Stimulated activated CD8-positive, alpha-beta memory T cell treated with anti-CD3 and anti-CD28 coated beads, Interleukin-4, amount 100 ng/mL, for 4 hours (primary cell): ENCODE results near the gene BLVRA.

ENCODE experiments used
- DNase-seq, 2 donors: peaks; one replicate each; pipeline ENCODE4 v3.0.0-alpha.2; 2020; ENCODE audit warnings: low read depth in 2 of 2, low spot score in 1 of 2

BLVRA gene

DNA sequence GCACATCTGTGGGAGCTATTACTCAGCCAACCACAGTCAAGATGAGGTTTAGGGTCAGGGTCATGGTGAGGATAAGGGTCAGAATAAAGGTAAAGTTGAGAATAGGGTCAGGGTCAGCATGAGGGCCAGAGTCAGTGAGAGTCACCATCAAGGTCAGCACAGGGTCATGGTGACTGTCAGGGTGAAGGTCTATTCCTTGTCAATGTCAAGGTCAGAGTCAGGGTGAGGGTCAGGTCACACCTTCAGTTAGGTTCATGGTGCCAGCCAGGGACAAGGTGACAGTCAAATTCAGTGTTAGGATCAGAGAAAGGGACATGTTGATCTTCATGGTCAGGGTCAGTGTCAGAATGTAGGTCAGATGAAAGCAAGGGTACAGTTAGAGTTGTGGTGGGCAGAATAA is 96.7 kb downstream of the BLVRA start:
- no peak for DNase-seq

DNA sequence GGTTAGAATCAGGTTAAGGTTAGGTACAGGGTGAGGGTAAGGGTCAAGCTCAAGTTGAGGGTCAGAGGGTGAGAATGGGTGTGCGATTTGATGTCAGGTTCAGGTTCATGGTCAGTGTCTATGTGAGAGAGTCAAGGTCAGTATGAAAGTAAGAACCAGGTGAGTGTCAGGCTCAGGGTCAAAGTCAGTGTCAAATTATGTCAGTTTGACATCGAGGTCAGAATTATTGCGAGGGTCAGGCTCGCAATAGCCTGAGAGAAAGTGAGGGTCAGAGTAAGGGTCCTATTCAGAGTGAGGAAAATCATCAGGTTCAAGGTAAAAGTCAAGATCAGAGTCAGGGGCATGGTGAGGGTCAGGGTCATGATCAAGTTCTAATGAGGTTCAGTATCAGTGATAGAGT is 97.8 kb downstream of the BLVRA start:
- no peak for DNase-seq
